Activated T-cell treated with anti-CD3 and anti-CD28 coated beads, Interleukin-2, amount 50 U/mL, for 24 hours (primary cell): ENCODE measurements around the gene SMARCAL1.

Experiments used
- DNase-seq: peaks from one replicate; pipeline ENCODE4 v3.0.0-alpha.2; 2020
- H3K27ac Mint-ChIP-seq: 2 replicates; pipeline ENCODE4 v1.8.0; 2020; ENCODE audit warnings: mild to moderate bottlenecking, mixed read lengths
- H3K27me3 Mint-ChIP-seq: 2 replicates; pipeline ENCODE4 v1.8.0; 2020; ENCODE audit warnings: mixed read lengths
- H3K36me3 Mint-ChIP-seq: 2 replicates; pipeline ENCODE4 v1.8.0; 2020; ENCODE audit warnings: low read depth, mixed read lengths
- H3K4me1 Mint-ChIP-seq: 2 replicates; pipeline ENCODE4 v1.8.0; 2020; ENCODE audit warnings: low read depth, mixed read lengths
- H3K4me3 Mint-ChIP-seq: 2 replicates; pipeline ENCODE4 v1.8.0; 2020; ENCODE audit warnings: mild to moderate bottlenecking, moderate library complexity, mixed read lengths
- H3K9me3 Mint-ChIP-seq: 2 replicates; pipeline ENCODE4 v1.8.0; 2020; ENCODE audit warnings: mixed read lengths

The SMARCAL1 gene

DNA sequence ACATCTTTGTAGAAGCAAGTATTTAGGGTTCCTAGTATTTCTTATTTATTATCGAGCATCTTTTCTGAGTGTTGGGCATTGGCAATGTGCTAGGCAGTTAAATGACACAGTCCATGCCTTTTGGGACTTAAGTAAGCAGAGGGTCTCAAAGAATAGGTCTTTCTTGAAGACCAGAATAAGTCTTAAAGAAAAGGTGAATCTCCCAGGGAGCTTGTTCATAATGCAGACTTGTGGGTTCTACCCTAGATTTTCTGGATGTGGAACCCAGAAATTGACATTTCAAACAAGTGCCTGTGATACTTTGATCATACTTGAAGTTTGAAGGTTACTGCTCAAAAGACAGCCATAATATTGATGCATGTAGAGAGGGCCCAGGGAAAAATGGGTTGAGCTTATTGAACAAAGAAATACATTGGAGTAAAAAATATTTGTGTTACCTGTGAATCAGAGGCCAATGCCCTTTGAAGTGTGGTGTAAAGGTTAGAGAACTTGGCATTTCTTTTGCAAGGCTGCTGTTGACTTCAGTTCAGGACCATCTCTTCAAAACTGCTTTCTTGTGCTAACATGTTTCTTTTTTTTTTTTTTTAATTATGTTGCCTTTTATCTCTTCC, 110.7 kb downstream of the SMARCAL1 start:
- DNase-seq: no peak
- peaks cover 6% of the 10 kb centered on the region for H3K36me3 Mint-ChIP-seq
- H3K27me3 Mint-ChIP-seq: no peaks in the 10 kb centered on the region
- no peak overlapping the region for H3K27ac Mint-ChIP-seq
- H3K4me1 Mint-ChIP-seq: no peaks in the 10 kb centered on the region
- no peak overlapping the region for H3K4me3 Mint-ChIP-seq
- H3K9me3 Mint-ChIP-seq: no peaks in the 10 kb centered on the region

GRCh38 chr2:216525972-216526371, 113.7 kb downstream of the SMARCAL1 start:
- H3K36me3 Mint-ChIP-seq: no peaks in the 10 kb centered on the region
- H3K27me3 Mint-ChIP-seq: no peaks in the 10 kb centered on the region

GRCh38 chr2:216526939-216527338, 114.7 kb downstream of the SMARCAL1 start:
- DNase-seq: no peak
- Mint-ChIP-seq H3K4me3 (no peak overlapping the region), H3K9me3 (no peaks in the 10 kb centered on the region), H3K27ac (no peak overlapping the region), H3K27me3 (no peaks in the 10 kb centered on the region), H3K36me3 (no peaks in the 10 kb centered on the region), H3K4me1 (no peaks in the 10 kb centered on the region)

More at GRCh38 chr2:216525972-216526371, 113.7 kb downstream of the SMARCAL1 start:
- Mint-ChIP-seq H3K4me3 (no peak overlapping the region), H3K4me1 (no peaks in the 10 kb centered on the region), H3K27ac (no peak overlapping the region), H3K9me3 (no peaks in the 10 kb centered on the region)
- no peak for DNase-seq

- Mint-ChIP-seq H3K27ac (no peak overlapping the region), H3K27me3 (no peaks in the 10 kb centered on the region), H3K4me1 (no peaks in the 10 kb centered on the region), H3K36me3 (no peaks in the 10 kb centered on the region), H3K4me3 (no peak overlapping the region), H3K9me3 (no peaks in the 10 kb centered on the region)
- no peak for DNase-seq
These were observed 115.3 kb downstream of the SMARCAL1 start for GRCh38 chr2:216527600-216527999.

DNA sequence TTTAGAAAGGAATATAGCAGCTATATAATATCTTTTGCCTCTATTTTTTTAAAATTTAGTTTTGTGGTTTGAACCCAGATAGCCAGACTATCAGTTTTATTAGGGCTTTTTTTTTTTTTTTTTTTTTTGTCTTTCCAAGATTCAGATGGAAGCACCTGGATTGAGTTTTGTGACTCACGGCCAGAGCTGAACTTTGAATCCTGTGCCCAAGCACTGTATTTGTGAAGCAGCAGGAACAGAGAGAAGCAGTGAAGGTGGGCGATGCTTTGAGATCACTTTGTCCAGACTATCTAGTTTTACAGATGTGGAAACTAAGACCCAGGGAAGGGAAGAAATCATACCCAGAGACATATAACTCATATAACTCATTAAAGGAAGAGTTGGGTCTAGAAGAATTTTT, 120.3 kb downstream of the SMARCAL1 start:
- H3K9me3 Mint-ChIP-seq: no peaks in the 10 kb centered on the region
- no peak overlapping the region for H3K27ac Mint-ChIP-seq
- H3K36me3 Mint-ChIP-seq: no peaks in the 10 kb centered on the region
- no peak for DNase-seq
- no peak overlapping the region for H3K4me3 Mint-ChIP-seq
- no peaks in the 10 kb centered on the region for H3K27me3 Mint-ChIP-seq
- no peaks in the 10 kb centered on the region for H3K4me1 Mint-ChIP-seq
